GM12878 (cell line): ENCODE results near the gene C8G. TPM values are rescaled to one million over a fixed set of nuclear protein-coding genes. Genes with fewer than 3 reads are reported as not detected.
A peak's percentile ranks its signal among the peaks of the same experiment; 100 is the strongest.

Experiments
- ATAC-seq: fragments of 200-7000 bp; cut with Tn5 transposase; 3 replicates; pipeline ENCODE4 v1.9.1; 2020; ENCODE audit warnings: mild to moderate bottlenecking, moderate library complexity
- BruUV-seq: library from RNA; stranded (reverse); fragments of 400-500 nt; replicated peaks from 2 replicates; lab custom pipeline; 2021; lab: Mats Ljungman, UMichigan
- CTCF ChIA-PET: fragments of 300-600 bp; sonication (Branson Sonifier 250); formaldehyde crosslinking; extraction: SDS; loops from one replicate; lab custom pipeline; 2021; ENCODE audit warnings: inconsistent platforms; lab: Yijun Ruan, JAX
- POLR2A ChIA-PET: fragments of 350-600 bp; formaldehyde crosslinking; extraction: SDS; loops from one replicate; lab custom pipeline; 2021; ENCODE audit warnings: inconsistent platforms; lab: Charles Lee
- RAD21 ChIA-PET: fragments of 300-600 bp; sonication (Branson Sonifier 250); formaldehyde crosslinking; loops from one replicate; lab custom pipeline; 2023; ENCODE audit warnings: antibody characterized with exemption; ENCODE audit not compliant: unreplicated experiment; lab: Charles Lee
- SMC1A ChIA-PET: fragments of 300-600 bp; sonication (Branson Sonifier 250); formaldehyde crosslinking; loops from one replicate; lab custom pipeline; 2023; ENCODE audit not compliant: unreplicated experiment, uncharacterized antibody; lab: Charles Lee
- DNase-seq: peaks from one replicate; pipeline ENCODE4 v3.0.0-alpha.2; 2011; ENCODE audit warnings: low read depth, low spot score
- FAIRE-seq: peaks from 3 replicates; lab custom pipeline; 2011; peaks lifted over from hg19 to GRCh38; lab: Jason Lieb, UNC
- H2AFZ ChIP-seq: 2 replicates; pipeline ENCODE4 v1.6.0; 2011; ENCODE audit warnings: low read depth, low read length, control low read depth; ENCODE audit not compliant: control insufficient read depth
- H3K27ac ChIP-seq: 2 replicates; pipeline ENCODE4 v1.5.1; 2011; ENCODE audit warnings: control low read depth; ENCODE audit not compliant: control insufficient read depth, insufficient read depth
- H3K27me3 ChIP-seq, 2 experiments: replicated peaks in 1 of 2; 2 replicates each; pipeline versions ENCODE4 v1.6.0 to v1.6.1; 2011; ENCODE audit warnings: low read length in 1 of 2; ENCODE audit not compliant: control insufficient read depth in 2 of 2, insufficient read depth in 2 of 2
- H3K36me3 ChIP-seq, 2 experiments: 2 replicates each; pipeline ENCODE4 v1.5.1; 2011; ENCODE audit warnings: low read length in 1 of 2; ENCODE audit not compliant: control insufficient read depth in 2 of 2, insufficient read depth in 2 of 2
- H3K4me1 ChIP-seq: 2 replicates; pipeline ENCODE4 v1.6.1; 2011; ENCODE audit warnings: mild to moderate bottlenecking, low read length, moderate library complexity, mixed read lengths; ENCODE audit not compliant: control insufficient read depth, insufficient read depth
- H3K4me2 ChIP-seq: 2 replicates; pipeline ENCODE4 v1.6.0; 2011; ENCODE audit warnings: control low read depth; ENCODE audit not compliant: control insufficient read depth, insufficient read depth
- H3K4me3 ChIP-seq: fragments of 200-600 bp; sonication (generic); 2 replicates; pipeline ENCODE4 v1.5.1; 2016
- H3K79me2 ChIP-seq: 2 replicates; pipeline ENCODE4 v1.6.0; 2011; ENCODE audit warnings: low read length; ENCODE audit not compliant: control insufficient read depth, insufficient read depth
- H3K9ac ChIP-seq: 2 replicates; pipeline ENCODE4 v1.8.0; 2011; ENCODE audit warnings: low read length, control low read depth, mixed read lengths; ENCODE audit not compliant: control insufficient read depth, insufficient read depth
- H3K9me3 ChIP-seq: replicated peaks from 3 replicates; pipeline ENCODE4 v1.5.1; 2011; ENCODE audit warnings: mild to moderate bottlenecking, low read length; ENCODE audit not compliant: control insufficient read depth, insufficient read depth
- H4K20me1 ChIP-seq: 2 replicates; pipeline ENCODE4 v1.6.0; 2011; ENCODE audit not compliant: control insufficient read depth, insufficient read depth
- EED ChIP-seq: sonication (generic); IDR thresholded peaks from 2 replicates; pipeline ENCODE4 v1.6.1; 2016; ENCODE audit warnings: antibody characterized with exemption, low read depth
- KDM1A ChIP-seq: fragments of 200-600 bp; sonication (generic); IDR thresholded peaks from 2 replicates; pipeline ENCODE4 v1.6.1; 2016; ENCODE audit warnings: borderline replicate concordance
- MEF2A ChIP-seq: IDR thresholded peaks from 2 replicates; pipeline ENCODE4 v1.6.1; 2011; ENCODE audit warnings: low read depth, mild to moderate bottlenecking, low read length, moderate library complexity; ENCODE audit not compliant: insufficient read depth
- MXI1 ChIP-seq: fragments of 150-350 bp; IDR thresholded peaks from 2 replicates; pipeline ENCODE4 v1.6.1; 2011; ENCODE audit warnings: low read depth, mild to moderate bottlenecking, inconsistent platforms, low read length, improper control_type of control experiment
- RFX5 ChIP-seq: IDR thresholded peaks from 2 replicates; pipeline ENCODE4 v1.6.1; 2011; ENCODE audit warnings: low read depth, low read length, improper control_type of control experiment
- WGBS: methylation state at CpG from one replicate; pipeline ENCODE4 v1.1.6; 2016; ENCODE audit warnings: low lambda C conversion rate; ENCODE audit not compliant: insufficient replicate concordance, insufficient coverage; ENCODE audit errors: missing lambda C conversion rate; 5-methylcytosine and 5-hydroxymethylcytosine counted together
- in situ Hi-C: fragments of 300-500 bp; cut with MboI; formaldehyde crosslinking; loops from 9 replicates; pipeline ENCODE4 v1.14.3; 2018; ENCODE audit warnings: mixed read lengths
- intact Hi-C: fragments of 100-400 bp; cut with micrococcal nuclease; formaldehyde crosslinking; loops from one replicate; pipeline ENCODE4 v1.14.2; 2022; ENCODE audit not compliant: unreplicated experiment
- polyA plus RNA-seq, 11 experiments: library from polyadenylated mRNA; depleted of rRNA in 4 of 11; unstranded in 6 of 11; stranded (reverse) in 5 of 11; fragments of >200 nt; fragmentation: Nextera tagmentation in 4 of 11; fragmentation: Illumina TruSeq in 1 of 11; extraction: Ambion mirVana in 4 of 11; extraction: Trizol in 1 of 11; gene quantifications; 1 replicate in 1 of 11; 2 replicates in 10 of 11; pipeline versions ENCODE4 v1.2.1 to v1.2.3, GENCODE V29; 2011 to 2016; ENCODE audit warnings: inconsistent platforms in 2 of 11, missing spikeins in 2 of 11, low read depth in 1 of 11
- total RNA-seq, 4 experiments: library from RNA; depleted of rRNA in 3 of 4; stranded (reverse); fragments of >200 nt in 3 of 4; fragmentation: Illumina TruSeq in 1 of 4; extraction: Trizol in 1 of 4; gene quantifications; 2 replicates each; pipeline versions ENCODE4 v1.2.1 to v1.2.3, GENCODE V29; 2013 to 2021
- TF ChIP-seq, protein P1 (sequence below): fragments of 450-650 bp; IDR thresholded peaks from 2 replicates; pipeline ENCODE4 v1.6.1; 2016; ENCODE audit warnings: mild to moderate bottlenecking, moderate library complexity, borderline replicate concordance
- TF ChIP-seq, protein P2 (sequence below): fragments of 150-350 bp; IDR thresholded peaks from 2 replicates; pipeline ENCODE4 v1.6.1; 2014; ENCODE audit warnings: mild to moderate bottlenecking, low read depth, low read length

C8G gene
- total and polyA plus RNA-seq, 10 of the 15 experiments (the other 5 are each of a cell fraction or from before 2014, with no cell fraction given), result 0.26 to 0.69 (median 0.50) TPM; not detected in 7

DNA sequence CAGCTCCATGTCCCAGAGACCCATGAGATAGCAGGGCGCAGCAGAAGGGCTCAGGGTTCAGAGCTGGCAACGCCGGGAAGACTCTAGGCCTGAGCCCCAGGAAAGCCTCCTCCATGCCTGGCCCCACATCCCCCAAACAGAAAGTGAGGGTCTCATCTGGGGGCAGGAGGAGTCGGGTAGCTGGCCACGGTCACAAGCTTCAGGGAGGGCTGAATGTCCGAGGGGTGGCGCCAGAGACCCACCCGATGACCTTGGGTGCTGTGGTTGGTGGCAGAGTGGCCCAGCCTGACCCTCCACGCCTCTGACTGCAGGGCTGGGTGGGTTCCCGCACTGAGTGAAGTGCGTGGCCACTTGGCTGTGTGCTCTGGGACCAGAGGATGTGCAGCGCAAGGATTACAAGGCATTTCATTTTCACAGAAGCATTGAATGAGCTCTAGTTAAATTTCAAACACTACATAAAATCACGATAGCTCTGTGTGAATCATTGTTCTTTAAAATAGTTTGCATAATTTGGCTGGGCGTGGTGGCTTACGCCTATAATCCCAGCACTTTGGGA lies 3.0 kb downstream of the C8G start (continued):
- TF ChIP-seq, protein P1, sequence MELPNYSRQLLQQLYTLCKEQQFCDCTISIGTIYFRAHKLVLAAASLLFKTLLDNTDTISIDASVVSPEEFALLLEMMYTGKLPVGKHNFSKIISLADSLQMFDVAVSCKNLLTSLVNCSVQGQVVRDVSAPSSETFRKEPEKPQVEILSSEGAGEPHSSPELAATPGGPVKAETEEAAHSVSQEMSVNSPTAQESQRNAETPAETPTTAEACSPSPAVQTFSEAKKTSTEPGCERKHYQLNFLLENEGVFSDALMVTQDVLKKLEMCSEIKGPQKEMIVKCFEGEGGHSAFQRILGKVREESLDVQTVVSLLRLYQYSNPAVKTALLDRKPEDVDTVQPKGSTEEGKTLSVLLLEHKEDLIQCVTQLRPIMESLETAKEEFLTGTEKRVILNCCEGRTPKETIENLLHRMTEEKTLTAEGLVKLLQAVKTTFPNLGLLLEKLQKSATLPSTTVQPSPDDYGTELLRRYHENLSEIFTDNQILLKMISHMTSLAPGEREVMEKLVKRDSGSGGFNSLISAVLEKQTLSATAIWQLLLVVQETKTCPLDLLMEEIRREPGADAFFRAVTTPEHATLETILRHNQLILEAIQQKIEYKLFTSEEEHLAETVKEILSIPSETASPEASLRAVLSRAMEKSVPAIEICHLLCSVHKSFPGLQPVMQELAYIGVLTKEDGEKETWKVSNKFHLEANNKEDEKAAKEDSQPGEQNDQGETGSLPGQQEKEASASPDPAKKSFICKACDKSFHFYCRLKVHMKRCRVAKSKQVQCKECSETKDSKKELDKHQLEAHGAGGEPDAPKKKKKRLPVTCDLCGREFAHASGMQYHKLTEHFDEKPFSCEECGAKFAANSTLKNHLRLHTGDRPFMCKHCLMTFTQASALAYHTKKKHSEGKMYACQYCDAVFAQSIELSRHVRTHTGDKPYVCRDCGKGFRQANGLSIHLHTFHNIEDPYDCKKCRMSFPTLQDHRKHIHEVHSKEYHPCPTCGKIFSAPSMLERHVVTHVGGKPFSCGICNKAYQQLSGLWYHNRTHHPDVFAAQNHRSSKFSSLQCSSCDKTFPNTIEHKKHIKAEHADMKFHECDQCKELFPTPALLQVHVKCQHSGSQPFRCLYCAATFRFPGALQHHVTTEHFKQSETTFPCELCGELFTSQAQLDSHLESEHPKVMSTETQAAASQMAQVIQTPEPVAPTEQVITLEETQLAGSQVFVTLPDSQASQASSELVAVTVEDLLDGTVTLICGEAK, result no peak
- TF ChIP-seq, all 136 proteins: peak for 5

DNA sequence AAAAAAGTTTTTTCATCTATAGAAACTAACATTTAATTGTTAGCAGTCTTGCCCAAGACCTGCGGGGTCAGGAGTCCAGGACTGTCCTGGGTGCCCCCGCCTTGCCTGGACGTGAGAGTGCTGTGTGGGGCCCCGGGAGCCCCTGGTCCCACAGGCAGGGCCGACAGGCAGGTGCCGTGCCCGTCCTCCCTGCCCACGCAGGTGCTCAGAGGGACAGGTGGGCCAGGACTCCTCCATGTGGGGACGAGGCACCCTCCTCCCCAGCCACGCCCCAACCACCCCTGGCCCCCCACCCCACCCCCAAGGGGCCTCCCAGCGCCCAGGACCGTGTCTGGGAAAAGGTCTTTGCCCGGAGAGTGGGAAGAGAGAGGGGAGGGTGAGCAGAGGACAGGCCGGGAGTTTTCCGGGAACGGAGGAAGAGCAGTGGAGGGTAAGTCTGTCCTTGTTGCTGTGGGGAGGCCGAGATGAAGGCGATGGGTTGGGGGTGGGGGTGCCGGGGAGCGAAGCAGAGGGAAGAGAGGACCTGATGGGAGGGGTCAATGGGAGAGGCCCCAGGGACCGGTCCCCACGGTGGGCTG lies 4.3 kb downstream of the C8G start:
- RAD21 ChIA-PET, result interaction anchor here (1.0 kb wide), 1 partner anchor 86 kb away, joined by 9 read pairs; no protein-coding TSS in a partner anchor
- TF ChIP-seq EED (no peak), MXI1 (no peak), RFX5 (no peak), MEF2A (no peak), KDM1A (no peak)
- TF ChIP-seq, protein P2, sequence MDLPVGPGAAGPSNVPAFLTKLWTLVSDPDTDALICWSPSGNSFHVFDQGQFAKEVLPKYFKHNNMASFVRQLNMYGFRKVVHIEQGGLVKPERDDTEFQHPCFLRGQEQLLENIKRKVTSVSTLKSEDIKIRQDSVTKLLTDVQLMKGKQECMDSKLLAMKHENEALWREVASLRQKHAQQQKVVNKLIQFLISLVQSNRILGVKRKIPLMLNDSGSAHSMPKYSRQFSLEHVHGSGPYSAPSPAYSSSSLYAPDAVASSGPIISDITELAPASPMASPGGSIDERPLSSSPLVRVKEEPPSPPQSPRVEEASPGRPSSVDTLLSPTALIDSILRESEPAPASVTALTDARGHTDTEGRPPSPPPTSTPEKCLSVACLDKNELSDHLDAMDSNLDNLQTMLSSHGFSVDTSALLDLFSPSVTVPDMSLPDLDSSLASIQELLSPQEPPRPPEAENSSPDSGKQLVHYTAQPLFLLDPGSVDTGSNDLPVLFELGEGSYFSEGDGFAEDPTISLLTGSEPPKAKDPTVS, result no peak
- Histone ChIP-seq H3K9me3 (no peaks in the 10 kb centered on the region), H4K20me1 (no peaks in the 10 kb centered on the region), H3K27ac (peak overlapping the region; percentile 53), H3K79me2 (peaks cover under 1% of the 10 kb centered on the region; the same call in 1 of the 2 replicates), H3K36me3 (no peaks in the 10 kb centered on the region), H3K4me1 (peaks cover 10% of the 10 kb centered on the region), H3K9ac (peak overlapping the region; percentile 62), H3K27me3 (no peaks in the 10 kb centered on the region), H2AFZ (peak overlapping the region; percentile 97), H3K4me3 (peak overlapping the region; percentile 77; the same call in 1 of the 2 replicates), H3K4me2 (peak overlapping the region; percentile 98)
- intact Hi-C loops, result loop anchor here (10.0 kb wide), 1 partner anchor 155 kb away; the partner anchor contains the start of genes CCDC183 and TMEM141
- ATAC-seq (peak; percentile 12; the same call in 2 of the 3 replicates), DNase-seq (no peak), FAIRE-seq (no peak)
- WGBS, result 18% methylated on average over 18 of the region's 22 CpGs
- in situ Hi-C loops, result loop anchor here (5.0 kb wide), 1 partner anchor 88 kb away; no protein-coding TSS in a partner anchor
- no TSS peak for BruUV-seq
- POLR2A ChIA-PET, result interaction anchor here (0.7 to 3.0 kb wide), 4 partner anchors 43 to 274 kb away, joined by 3 to 19 read pairs (median 4); partner anchors contain the start of gene PAXX
- CTCF ChIA-PET, result interaction anchor here (1.0 to 3.5 kb wide), 4 partner anchors 81 to 114 kb away, joined by 3 to 163 read pairs (median 39); partner anchors contain the start of genes ABCA2 and FUT7
- SMC1A ChIA-PET, result interaction anchor here (1.0 kb wide), 1 partner anchor 85 kb away, joined by 7 read pairs; no protein-coding TSS in a partner anchor
